HepG2 (cell line): ENCODE data around the gene FAM174A. TPM values are rescaled to one million over a fixed set of nuclear protein-coding genes. Genes with fewer than 3 reads are reported as not detected.

Source experiments
- ATAC-seq: fragments of 200-7000 bp; cut with Tn5 transposase; 3 replicates; pipeline ENCODE4 v1.9.1; 2020; ENCODE audit warnings: mild to moderate bottlenecking, moderate library complexity
- BruUV-seq: library from RNA; stranded (reverse); fragments of 400-500 nt; replicated peaks from 2 replicates; lab custom pipeline; 2021; lab: Mats Ljungman, UMichigan
- CTCF ChIA-PET: fragments of 300-600 bp; formaldehyde crosslinking; extraction: SDS; loops from one replicate; lab custom pipeline; 2021; ENCODE audit warnings: low total read pairs, inconsistent platforms, low intra/inter-chr PET ratio; lab: Yijun Ruan, JAX
- POLR2A ChIA-PET: fragments of 350-600 bp; sonication (Branson Sonifier 250); formaldehyde crosslinking; loops from one replicate; lab custom pipeline; 2020; ENCODE audit warnings: antibody characterized with exemption, inconsistent platforms; lab: Yijun Ruan, JAX
- DNase-seq: peaks from one replicate; pipeline ENCODE4 v3.0.0-alpha.2; 2015; ENCODE audit warnings: low spot score
- FAIRE-seq: peaks from 3 replicates; lab custom pipeline; 2011; peaks lifted over from hg19 to GRCh38; lab: Jason Lieb, UNC
- H2AFZ ChIP-seq: one replicate; pipeline ENCODE4 v1.6.1; 2011; ENCODE audit warnings: low read length, inconsistent platforms
- H3K27ac ChIP-seq: fragments of 300-600 bp; 3 replicates; pipeline ENCODE4 v1.8.0; 2011; ENCODE audit warnings: mixed run types, mild to moderate bottlenecking, mixed read lengths, low read length, inconsistent platforms; ENCODE audit not compliant: insufficient read depth; ENCODE audit errors: extremely low read length
- H3K27me3 ChIP-seq, 2 experiments: fragments of 200-600 bp in 1 of 2; 2 replicates in 1 of 2; 3 replicates in 1 of 2; pipeline versions ENCODE4 v1.6.0 to v1.8.0; 2011; ENCODE audit warnings: low read length in 2 of 2, mild to moderate bottlenecking in 2 of 2, moderate library complexity in 2 of 2, inconsistent platforms in 1 of 2; ENCODE audit not compliant: insufficient read depth in 2 of 2, control insufficient read depth in 1 of 2
- H3K36me3 ChIP-seq, 2 experiments: fragments of 200-600 bp in 1 of 2; replicated peaks in 1 of 2; 2 replicates in 1 of 2; 3 replicates in 1 of 2; pipeline versions ENCODE4 v1.5.1 to v1.8.0; 2011; ENCODE audit warnings: low read length in 2 of 2, inconsistent platforms in 1 of 2; ENCODE audit not compliant: insufficient read depth in 2 of 2, control insufficient read depth in 1 of 2
- H3K4me1 ChIP-seq: 2 replicates; pipeline ENCODE4 v1.5.1; 2012; ENCODE audit warnings: low read length, inconsistent platforms; ENCODE audit not compliant: insufficient read depth
- H3K4me2 ChIP-seq: 2 replicates; pipeline ENCODE4 v1.6.0; 2011; ENCODE audit warnings: low read depth, low read length, inconsistent platforms
- H3K4me3 ChIP-seq, 3 experiments: fragments of 200-600 bp in 1 of 3; sonication (generic), shearing (Covaris generic) in 1 of 3; replicated peaks in 1 of 3; 2 replicates each; pipeline ENCODE4 v1.5.1; 2011 to 2016; ENCODE audit warnings: low read length in 3 of 3, inconsistent platforms in 2 of 3, low read depth in 2 of 3, mild to moderate bottlenecking in 2 of 3, control low read depth in 1 of 3, mixed read lengths in 1 of 3; ENCODE audit not compliant: insufficient read depth in 1 of 3
- H3K79me2 ChIP-seq: one replicate; pipeline ENCODE4 v1.6.1; 2011; ENCODE audit warnings: low read length, inconsistent platforms; ENCODE audit not compliant: insufficient read depth
- H3K9ac ChIP-seq: 2 replicates; pipeline ENCODE4 v1.6.0; 2011; ENCODE audit warnings: mild to moderate bottlenecking, low read depth, low read length, inconsistent platforms; ENCODE audit not compliant: insufficient read depth
- H3K9me3 ChIP-seq: 2 replicates; pipeline ENCODE4 v1.5.1; 2012; ENCODE audit warnings: mild to moderate bottlenecking, low read length
- H4K20me1 ChIP-seq: 2 replicates; pipeline ENCODE4 v1.6.0; 2011; ENCODE audit warnings: inconsistent platforms, mild to moderate bottlenecking, low read length, moderate library complexity; ENCODE audit not compliant: insufficient read depth
- FOXA3 ChIP-seq: IDR thresholded peaks from 2 replicates; pipeline ENCODE4 v1.6.1; 2016; ENCODE audit warnings: missing genetic modification reagents, missing compliant biosample characterization
- NFRKB ChIP-seq: fragments of 450-650 bp; IDR thresholded peaks from 2 replicates; pipeline ENCODE4 v1.6.1; 2017
- SRF ChIP-seq: IDR thresholded peaks from 2 replicates; pipeline ENCODE4 v1.6.1; 2011; ENCODE audit warnings: mild to moderate bottlenecking, low read depth, low read length, moderate library complexity
- TSC22D2 ChIP-seq: sonication (generic); formaldehyde crosslinking; IDR thresholded peaks from 2 replicates; pipeline ENCODE4 v1.5.1; 2020; ENCODE audit warnings: missing genetic modification reagents, mild to moderate bottlenecking, borderline replicate concordance
- WGBS: methylation state at CpG from one replicate; pipeline ENCODE4 v1.1.6; 2017; ENCODE audit warnings: low lambda C conversion rate; 5-methylcytosine and 5-hydroxymethylcytosine counted together
- in situ Hi-C: cut with HindIII; loops from 2 replicates; pipeline ENCODE4 v1.10.0; 2017; ENCODE audit warnings: low pct_unique_long_range_greater_than_20kb; ENCODE audit not compliant: extremely low pct_ligation_motif_present
- intact Hi-C: fragments of 100-400 bp; cut with micrococcal nuclease; formaldehyde crosslinking; loops from one replicate; pipeline ENCODE4 v1.10.0; 2022; ENCODE audit not compliant: unreplicated experiment
- polyA plus RNA-seq, 8 experiments: library from polyadenylated mRNA; depleted of rRNA in 3 of 8; stranded (reverse) in 7 of 8; unstranded in 1 of 8; fragments of >200 nt; fragmentation: Illumina TruSeq in 4 of 8; extraction: Trizol in 4 of 8; gene quantifications; 2 replicates each; pipeline versions ENCODE4 v1.2.1 to v1.2.3, GENCODE V29; 2011 to 2016; ENCODE audit warnings: low read depth in 4 of 8, missing spikeins in 1 of 8, mixed read lengths in 1 of 8; ENCODE audit not compliant: insufficient read depth in 1 of 8
- total RNA-seq, 5 experiments: library from RNA; depleted of rRNA; stranded (reverse); fragments of >200 nt; fragmentation: Illumina TruSeq; extraction: Trizol; gene quantifications; 2 replicates each; pipeline ENCODE4 v1.2.3, GENCODE V29; 2016; ENCODE audit warnings: low read depth in 1 of 5
- TF ChIP-seq, protein P1 (sequence below): sonication (generic); formaldehyde crosslinking; IDR thresholded peaks from 2 replicates; pipeline ENCODE4 v1.4.0; 2020; ENCODE audit warnings: missing genetic modification reagents

The FAM174A gene
- total and polyA plus RNA-seq, 2 of the 13 experiments (the other 11 are each of a cell fraction or from before 2014, with no cell fraction given): 6.8 to 7.8 TPM

DNA sequence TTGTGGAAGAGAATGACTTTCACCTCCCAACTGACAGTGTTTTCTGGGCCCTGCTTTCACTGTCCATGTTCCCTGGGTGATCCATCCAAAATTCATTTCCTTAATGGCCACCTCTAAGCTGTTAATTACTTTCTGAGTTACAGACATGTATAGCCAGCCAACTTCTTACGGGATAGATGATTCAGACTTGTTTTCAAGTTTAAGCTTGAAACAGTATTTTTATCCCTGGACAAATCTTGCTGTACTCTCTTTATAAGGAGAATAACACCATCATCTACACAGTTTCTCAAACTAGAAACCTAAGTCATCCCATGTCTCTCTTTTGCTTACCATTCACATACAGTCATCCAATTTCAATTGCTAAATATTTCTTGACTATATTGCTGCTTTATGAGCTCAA lies 6.9 kb downstream of the FAM174A start:
- in situ Hi-C loops: no loop called here
- H4K20me1 ChIP-seq: no peaks in the 10 kb centered on the region
- H3K27ac ChIP-seq: no peak overlapping the region
- H2AFZ ChIP-seq: no peak overlapping the region
- WGBS: 100% methylated on average over 1 of the region's 1 CpG
- DNase-seq: no peak
- no peak for ATAC-seq
- ChIA-PET CTCF (no interaction called here), POLR2A (no interaction called here)
- no peaks in the 10 kb centered on the region for H3K9me3 ChIP-seq
- H3K79me2 ChIP-seq: peaks cover 2% of the 10 kb centered on the region
- H3K27me3 ChIP-seq: no peaks in the 10 kb centered on the region
- intact Hi-C loops: no loop called here
- H3K4me2 ChIP-seq: no peak overlapping the region
- peaks cover 1% of the 10 kb centered on the region; the same call in 1 of the 2 replicates for H3K4me1 ChIP-seq
- no peak for FAIRE-seq
- no peak for TF ChIP-seq NFRKB
- no peak overlapping the region for H3K9ac ChIP-seq
- no TSS peak for BruUV-seq
- no peaks in the 10 kb centered on the region; a peak in 1 of 5 replicates for H3K36me3 ChIP-seq
- H3K4me3 ChIP-seq: no peak overlapping the region

DNA sequence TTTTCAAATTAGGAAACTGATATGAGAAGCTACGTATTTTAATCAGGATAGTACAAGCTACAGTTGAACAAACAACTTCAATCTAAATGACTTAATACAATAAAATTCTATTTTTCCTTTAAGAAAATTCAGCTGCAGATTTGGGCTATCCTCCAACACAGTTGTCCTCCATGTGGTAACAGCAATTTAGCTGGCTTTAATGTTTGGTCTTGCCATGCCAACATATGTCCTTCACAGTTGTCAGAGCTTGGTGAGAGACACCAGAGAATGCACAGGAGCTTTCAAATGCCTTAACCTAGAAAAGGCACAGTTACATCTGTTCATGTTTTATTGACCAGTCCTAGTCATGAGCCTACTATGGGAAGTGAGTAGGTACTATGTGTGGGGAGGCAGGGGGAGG lies 10.8 kb downstream of the FAM174A start:
- CTCF ChIA-PET: no interaction called here

More for the DNA sequence above, 10.8 kb downstream of the FAM174A start:
- H3K4me1 ChIP-seq: no peaks in the 10 kb centered on the region
- no peaks in the 10 kb centered on the region for H3K27me3 ChIP-seq
- FAIRE-seq (no peak), DNase-seq (no peak), ATAC-seq (no peak)
- H3K4me2 ChIP-seq: no peak overlapping the region
- H3K4me3 ChIP-seq: no peak overlapping the region
- TF ChIP-seq TSC22D2 (CRISPR knock-in tag) (no peak), FOXA3 (no peak), SRF (no peak)
- TF ChIP-seq, protein P1, sequence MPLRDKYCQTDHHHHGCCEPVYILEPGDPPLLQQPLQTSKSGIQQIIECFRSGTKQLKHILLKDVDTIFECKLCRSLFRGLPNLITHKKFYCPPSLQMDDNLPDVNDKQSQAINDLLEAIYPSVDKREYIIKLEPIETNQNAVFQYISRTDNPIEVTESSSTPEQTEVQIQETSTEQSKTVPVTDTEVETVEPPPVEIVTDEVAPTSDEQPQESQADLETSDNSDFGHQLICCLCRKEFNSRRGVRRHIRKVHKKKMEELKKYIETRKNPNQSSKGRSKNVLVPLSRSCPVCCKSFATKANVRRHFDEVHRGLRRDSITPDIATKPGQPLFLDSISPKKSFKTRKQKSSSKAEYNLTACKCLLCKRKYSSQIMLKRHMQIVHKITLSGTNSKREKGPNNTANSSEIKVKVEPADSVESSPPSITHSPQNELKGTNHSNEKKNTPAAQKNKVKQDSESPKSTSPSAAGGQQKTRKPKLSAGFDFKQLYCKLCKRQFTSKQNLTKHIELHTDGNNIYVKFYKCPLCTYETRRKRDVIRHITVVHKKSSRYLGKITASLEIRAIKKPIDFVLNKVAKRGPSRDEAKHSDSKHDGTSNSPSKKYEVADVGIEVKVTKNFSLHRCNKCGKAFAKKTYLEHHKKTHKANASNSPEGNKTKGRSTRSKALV (CRISPR knock-in tag): no peak
- no peaks in the 10 kb centered on the region; a peak in 1 of 5 replicates for H3K36me3 ChIP-seq
- no peaks in the 10 kb centered on the region for H4K20me1 ChIP-seq
- WGBS: 100% methylated on average over 1 of the region's 1 CpG
- BruUV-seq: no TSS peak
- H3K9ac ChIP-seq: no peak overlapping the region
- H2AFZ ChIP-seq: no peak overlapping the region
- POLR2A ChIA-PET: interaction anchor here (1.2 kb wide), 1 partner anchor 11 kb away, joined by 5 read pairs; the partner anchor contains the start of gene FAM174A
- in situ Hi-C loops: no loop called here
- H3K79me2 ChIP-seq: no peaks in the 10 kb centered on the region
- intact Hi-C loops: no loop called here
- no peaks in the 10 kb centered on the region for H3K9me3 ChIP-seq
- H3K27ac ChIP-seq: no peak overlapping the region
